GM18909 (cell line): ENCODE data around the gene RBM47.
"Not testable (repeated sequence)": the region's sequence is repeated elsewhere in the genome, so short reads cannot be mapped to it uniquely, and the experiment has no call there.

Source experiments
- ATAC-seq: cut with Tn5 transposase; IDR thresholded peaks from one replicate; pipeline ENCODE4 v1.9.1; 2021; ENCODE audit warnings: mild to moderate bottlenecking; ENCODE audit not compliant: unreplicated experiment, poor library complexity

The RBM47 gene

DNA sequence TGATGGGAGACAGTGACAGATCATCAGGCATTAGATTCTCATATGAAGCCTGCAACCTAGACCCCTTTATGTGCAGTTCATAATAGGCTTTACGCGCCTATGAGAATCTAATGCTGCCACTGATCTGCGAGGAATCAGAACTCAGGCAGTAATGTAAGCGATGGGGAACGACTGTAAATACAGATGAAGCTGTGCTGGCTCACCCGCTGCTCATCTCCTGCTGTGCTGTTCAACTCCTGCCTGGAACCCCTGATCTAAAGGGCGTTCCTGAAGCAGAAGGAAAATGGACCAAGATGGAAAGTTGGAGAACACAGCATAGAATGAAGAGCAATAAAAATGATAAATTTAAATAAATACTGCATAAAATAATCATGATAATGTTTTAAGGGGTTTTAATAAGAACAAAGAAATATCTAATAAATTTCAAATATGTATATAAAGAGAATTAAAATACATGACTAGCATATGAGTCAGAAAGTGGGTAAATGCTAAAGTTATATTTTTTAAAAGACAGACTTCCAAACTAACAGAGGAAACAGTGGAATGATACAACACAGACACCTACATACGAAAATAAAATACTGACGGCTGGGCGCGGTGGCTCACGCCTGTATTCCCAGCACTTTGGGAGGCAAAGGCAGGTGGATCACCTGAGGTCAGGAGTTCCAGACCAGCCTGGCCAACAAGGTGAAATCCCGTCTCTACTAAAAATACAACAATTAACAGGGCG lies 59.2 kb downstream of the RBM47 start:
- no peak for ATAC-seq

DNA sequence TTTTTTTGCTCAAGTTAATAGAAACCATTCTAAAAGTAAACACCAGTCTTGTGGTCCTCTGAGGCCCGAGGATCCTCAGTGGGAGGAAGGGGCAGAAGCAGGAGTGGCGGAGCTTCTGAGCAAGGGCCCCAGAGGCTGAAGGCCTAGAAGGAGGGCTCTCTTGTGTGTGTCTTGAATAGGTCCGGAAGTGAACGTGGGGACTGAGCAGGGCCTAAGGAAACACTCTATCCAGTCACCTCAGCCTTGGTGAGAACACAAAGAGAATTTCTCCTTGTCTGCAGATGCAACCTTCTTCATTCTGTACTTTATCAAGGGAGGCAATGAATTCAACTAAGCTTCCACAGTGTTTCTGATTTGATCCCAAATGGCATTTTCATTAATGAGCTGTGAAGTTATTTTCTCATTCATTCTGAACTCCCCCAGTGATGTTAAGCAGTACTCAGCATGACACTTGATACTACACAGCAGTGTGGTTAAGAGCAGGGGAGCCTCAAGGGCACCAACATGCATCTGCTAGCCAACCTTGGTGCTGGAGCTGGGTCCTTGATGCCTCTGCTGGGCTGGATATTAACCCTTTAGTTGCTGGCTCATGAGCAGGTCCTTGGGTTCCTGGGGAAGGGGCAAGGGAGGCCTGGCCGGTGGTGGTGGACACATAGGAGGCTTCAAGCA lies 64.7 kb downstream of the RBM47 start:
- no peak for ATAC-seq

DNA sequence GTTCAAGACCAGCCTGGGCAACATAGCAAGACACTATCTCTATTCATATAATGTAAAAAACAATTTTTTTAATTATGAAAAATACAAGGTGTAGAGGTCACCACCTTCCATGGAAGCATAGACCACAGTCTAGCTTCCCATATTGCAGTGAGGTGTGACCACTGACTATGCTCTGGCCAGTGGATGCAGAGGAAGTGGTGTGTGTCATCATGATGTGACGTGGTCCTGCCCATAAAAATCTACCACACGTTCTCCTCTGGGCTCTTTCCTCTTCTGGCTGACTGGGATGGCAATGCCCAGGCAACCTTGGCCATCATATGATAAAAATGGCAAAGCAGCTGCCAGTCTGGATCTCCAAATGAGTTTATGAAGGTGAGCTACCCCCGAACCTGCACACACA lies 65.7 kb downstream of the RBM47 start:
- no peak for ATAC-seq

DNA sequence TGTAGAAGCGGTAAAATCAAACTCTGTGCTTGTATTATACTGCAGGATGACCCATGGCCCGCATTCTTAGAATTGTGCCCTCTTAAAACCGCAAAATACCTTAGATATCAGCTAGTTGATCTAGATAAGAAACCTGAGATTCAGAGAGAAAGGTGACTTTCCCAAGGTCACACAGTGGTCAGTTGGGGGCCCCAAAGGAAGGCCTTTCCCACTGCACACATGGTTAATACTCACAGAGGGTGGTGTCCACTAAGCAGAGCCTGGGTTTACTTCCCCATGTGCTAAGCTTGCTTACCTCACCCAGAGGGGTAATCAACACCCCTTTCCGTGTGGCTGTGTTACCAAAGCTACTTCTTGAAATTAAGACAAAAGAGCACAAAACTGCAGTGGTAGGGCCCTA lies 66.3 kb downstream of the RBM47 start:
- ATAC-seq, result no peak

DNA sequence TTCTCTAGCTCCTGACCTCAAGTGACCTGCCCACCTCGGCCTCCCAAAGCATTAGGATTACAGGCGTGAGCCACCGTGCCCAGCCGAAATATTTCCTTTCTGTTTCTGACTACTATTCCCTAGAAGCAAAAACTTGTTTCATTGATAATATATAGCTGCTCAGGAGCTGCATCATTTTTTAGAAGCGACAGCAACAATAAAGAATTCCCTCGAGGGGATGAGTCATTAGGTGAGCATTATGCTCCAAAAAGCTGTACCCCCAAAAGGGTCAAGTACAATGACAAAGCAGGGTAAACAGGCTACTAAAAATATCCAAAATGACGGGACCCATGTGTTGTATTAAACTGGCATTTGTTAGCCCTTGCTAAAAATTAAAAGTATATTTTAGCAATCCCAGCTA lies 67.0 kb downstream of the RBM47 start:
- ATAC-seq, result no peak

DNA sequence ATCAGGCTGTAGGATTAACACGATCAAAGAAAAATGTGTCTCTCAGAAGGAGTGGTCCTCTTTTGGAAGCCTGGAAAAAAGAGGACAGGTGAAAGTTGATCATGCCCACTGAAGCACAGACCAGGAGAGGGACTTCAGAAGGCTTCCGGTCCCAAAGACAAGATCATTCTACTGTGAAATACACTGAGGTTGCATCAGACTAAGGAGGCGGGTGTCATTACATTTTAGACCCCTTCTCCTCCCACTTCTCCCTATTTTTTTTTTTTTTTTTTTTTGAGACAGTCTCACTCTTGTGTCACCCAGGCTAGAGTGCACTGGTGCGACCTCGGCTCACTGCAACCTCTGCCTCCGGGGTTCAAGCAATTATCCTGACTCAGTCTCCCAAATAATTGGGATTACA lies 67.5 kb downstream of the RBM47 start:
- no peak for ATAC-seq

DNA sequence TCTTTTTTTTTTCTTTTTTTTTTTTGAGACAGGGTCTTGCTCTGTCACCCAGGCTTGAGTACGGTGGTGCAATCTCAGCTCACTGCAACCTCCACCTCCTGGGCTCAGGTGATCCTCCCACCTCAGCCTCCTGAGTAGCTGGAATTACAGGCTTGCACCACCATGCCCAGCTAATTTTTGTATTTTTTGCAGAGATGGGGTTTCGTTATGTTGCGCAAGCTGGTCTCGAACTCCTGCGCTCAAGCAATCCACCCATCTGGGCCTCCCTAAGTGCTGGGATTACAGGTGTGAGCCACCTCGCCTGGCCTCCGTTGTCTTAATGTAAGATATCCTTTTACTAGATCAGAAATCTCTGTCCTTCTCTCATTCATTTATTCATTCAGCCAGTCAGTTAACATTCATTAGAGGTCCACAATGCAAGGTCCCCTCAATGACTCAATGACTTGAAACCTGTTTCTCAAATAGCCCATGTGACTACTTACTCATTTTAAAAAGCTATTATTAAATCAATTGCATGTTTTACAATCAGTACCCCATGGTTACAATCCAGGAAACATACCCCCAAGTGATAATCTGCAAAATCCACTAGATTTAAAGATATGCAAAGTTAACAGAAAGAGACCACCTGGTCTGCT lies 68.0 kb downstream of the RBM47 start:
- ATAC-seq, result not testable (repeated sequence)

DNA sequence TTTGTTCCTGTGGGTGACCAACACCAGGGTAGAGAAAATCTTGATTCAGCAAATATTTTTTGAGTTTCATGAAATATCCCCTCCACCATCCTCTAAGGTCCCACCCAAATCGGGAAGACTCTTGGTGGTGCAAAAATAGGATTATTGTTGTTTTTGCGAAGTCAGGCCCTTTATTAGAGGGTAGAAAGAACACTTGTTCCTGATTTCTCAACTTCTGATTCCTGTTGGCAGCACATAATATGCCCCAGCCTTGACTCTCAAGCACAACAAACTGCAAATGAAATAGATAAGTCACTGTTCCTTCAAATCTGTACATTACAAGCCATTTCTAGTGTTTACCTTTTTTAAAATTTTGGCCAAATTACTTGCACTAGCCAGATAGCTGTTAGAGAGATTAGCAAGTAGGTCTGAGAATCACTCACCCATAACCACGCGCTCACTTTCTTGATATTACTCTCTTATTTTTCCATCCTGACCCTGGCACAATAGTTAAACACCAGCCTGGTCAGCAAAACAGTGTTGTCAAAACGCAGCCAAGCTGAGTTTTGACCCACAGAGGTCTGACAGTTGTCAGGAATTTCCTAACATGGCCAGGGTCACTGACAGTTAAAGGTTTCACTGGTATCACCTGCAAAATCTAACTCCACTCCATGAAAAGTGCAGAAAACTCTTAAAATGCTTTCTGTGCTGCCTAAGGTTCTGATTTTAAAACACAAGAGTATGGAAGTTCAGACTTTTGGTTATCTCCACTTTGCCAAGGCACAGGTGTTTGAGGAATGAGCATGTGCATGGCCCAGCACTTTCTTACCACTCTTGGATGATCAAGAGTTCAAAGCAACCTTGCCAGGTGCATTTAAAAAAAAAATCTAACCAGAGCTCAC lies 69.8 kb downstream of the RBM47 start:
- ATAC-seq, result peak; percentile 73

DNA sequence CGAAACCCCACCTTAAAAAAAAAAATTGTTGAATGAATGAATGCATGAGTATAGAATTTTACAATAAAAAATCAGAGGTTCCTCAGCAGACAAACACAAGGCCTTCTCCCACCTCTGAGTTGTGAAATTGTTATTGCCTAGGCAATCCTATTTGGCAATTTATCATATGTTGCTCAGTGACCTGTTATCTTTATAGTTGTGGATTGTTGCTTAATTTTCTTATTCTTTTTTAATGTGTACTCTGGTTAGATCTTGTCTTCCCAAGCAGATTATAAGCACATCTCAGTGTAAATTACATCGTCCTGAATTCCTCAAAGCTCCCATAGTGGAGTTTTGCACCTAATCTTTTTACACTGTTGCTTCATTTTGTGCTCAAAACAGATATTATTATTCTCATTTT lies 71.9 kb downstream of the RBM47 start:
- ATAC-seq, result no peak

DNA sequence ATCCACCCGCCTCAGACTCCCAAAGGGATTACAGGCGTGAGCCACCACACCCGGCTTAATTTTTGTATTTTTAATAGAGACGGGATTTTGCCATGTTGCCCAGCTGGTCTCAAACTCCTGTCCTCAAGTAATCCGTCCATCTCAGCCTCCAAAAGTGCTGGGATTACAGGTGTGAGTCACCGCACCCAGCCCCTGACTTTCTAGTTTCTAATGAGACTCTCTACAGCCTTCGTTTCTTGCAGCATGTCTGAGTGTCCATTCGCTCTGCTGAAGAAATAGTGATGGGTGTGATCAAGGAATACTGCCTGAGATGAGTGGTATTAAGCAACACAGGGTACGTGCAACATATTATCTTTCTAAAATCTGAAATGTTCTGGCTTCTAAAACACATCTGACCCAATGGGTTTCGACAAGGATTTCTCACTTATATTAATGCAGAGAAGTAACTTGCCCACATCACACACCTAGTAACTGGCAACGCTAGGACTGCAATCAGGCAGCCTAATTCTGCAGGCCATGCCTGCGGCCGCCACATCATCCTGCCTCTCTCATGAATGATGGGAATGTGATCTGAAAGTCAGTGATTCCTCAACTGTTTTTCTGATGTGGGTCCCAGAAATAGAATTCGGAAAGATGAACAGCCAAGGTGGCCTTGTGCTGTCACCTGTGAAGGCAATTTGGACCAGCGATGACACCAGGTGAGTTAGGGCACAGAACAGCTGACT lies 74.3 kb downstream of the RBM47 start:
- ATAC-seq, result no peak

DNA sequence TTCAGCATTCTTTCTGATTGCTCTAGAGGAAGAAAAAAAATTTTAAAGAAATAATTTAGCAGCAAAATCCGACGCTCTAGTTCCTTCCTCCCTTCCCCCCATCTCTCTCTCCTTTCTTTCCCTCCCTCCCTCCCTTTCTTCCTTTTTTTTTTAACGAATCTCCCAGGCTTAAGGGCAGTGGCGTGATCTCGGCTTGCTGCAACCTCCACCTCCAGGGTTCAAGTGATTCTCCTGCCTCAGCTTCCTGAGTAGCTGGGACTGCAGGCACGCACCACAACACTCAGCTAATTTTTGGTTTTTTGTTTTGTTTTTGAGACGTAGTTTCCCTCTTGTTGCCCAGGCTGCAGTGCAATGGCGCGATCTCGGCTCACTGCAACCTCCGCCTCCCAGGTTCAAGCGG lies 75.0 kb downstream of the RBM47 start:
- not testable (repeated sequence) for ATAC-seq

DNA sequence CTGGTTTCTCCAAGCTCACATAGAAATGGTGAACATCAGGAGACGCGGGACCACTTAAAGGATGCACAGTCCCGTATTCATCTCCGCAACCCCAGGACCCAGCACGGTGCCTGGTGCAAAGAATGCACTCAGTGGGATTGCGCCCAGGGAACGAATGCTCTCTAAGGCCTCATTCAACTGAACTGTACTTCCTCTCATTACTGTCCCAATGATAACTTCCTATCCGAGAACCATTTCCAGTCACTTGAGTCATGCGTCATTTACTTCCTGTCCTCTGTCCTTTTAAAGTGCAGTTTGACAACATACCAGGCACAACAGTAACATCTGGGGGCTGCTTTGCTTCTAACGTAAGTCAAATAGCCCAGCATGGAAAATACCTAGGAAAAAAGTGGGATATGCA lies 75.7 kb downstream of the RBM47 start:
- no peak for ATAC-seq

DNA sequence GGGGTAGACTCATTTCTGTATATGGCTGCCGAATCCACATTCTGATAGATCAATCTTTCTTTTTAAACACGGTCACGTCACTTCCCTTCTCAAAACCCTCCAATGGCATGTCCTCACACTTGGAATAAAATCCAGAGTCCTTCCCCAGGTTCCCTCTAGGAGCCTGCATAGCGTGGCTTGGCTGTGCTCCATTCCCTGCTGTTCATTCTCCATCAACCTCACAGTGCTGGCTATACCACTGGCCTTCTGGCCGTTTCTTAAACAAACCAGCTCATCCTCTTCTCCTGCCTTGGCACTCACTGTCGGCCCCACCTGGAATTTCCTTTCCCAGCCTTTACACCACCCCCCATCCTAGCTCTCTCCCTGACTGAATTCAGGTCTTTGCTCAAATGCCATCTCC lies 77.1 kb downstream of the RBM47 start:
- ATAC-seq, result no peak

DNA sequence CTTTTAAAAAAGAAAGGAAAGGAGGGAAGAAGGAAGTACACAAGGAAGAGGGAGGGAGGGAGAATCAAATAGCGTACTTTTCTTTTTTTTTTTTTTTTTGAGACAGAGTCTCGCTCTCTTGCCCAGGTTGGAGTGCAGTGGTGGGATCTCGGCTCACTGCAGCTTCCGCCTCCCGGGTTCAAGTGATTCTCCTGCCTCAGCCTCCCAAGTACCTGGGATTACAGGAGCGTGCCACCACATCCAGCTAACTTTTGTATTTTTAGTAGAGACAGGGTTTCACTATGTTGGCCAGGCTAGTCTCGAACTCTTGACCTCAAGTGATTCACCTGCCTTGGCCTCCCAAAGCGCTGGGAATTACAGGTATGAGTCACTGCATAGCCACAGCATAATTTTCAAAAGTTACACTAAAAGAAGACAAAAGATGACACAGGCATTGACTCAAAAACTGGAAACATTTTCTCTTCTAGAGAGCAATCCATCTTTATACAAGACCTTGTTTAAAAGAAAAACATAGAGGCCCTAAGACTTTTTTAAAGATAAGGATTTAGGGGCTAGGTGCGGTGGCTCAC lies 78.0 kb downstream of the RBM47 start:
- not testable (repeated sequence) for ATAC-seq

DNA sequence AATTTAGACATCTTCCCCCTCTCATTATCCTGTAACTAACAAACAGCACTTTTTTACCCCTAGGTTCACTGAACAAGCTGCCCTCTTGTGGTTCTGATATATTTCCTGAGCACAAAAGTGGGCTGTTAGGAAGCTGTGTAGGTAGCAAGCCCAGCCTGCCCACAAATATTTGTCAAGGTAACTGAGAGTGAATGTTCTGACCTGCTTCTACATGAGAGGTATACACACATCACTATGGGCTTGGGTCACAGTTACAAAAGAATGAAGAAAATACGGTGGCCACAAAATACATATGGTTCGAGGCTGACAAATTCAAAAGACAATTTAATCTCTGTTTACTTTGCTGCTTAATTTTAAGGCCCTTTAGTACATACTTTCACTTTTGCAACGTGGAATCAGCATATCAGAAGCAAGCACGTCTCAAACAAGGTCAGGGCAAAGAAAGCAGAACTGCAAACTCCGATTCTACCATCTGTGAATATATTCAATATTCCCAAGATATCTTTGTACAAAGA lies 78.7 kb downstream of the RBM47 start:
- ATAC-seq, result peak; percentile 87

DNA sequence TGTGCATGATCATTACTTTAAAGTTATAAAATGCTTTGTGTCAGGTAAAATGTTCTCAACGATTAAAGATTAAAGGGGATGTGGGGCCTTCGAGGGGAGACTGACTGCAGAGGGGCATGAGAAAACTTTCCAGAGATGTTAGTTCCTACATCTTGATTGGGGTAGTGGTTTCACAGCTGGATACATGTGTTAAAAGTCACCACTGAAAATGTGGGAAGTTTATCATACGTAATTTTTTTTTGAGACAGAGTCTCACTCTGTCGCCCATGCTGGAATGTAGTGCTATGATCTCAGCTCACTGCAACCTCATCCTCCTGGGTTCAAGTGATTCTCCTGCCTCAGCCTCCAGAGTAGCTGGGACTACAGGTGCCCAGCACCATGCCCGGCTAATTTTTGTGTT lies 79.5 kb downstream of the RBM47 start:
- ATAC-seq, result no peak

DNA sequence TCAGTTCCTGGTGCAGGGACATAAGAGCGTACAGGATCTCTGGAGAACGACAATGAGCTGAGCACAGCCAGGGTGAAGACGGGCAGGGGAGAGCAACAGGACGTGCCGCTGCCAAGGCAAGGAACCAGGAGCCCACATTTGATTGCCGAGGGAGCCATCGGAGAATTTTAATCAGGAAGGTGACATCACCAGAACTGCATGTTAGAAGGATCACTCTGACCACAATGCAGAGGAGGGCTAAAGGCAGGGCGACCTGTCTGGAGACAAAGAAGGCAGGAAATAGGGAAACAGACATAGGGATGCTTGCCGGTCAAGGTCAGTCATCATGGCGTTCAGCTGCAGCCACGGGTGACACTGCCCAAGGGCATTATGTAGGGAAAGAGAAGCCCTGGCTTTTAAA lies 81.4 kb downstream of the RBM47 start:
- ATAC-seq, result no peak

DNA sequence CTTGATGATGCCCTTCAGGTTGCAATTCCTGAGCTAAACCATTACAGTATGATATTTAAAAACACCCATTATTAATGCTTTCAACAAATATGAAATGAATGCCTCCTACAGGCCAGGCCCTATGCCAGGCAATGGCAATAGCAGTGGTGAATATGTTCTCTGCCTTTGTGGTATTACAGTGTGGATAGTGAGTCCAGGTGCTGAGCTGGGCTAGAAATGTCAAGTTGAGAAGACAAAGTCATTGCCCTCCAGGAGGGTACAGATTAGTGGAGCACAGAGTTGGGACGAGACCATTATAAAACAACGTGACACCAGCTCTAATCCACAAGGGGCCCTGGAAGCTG lies 81.9 kb downstream of the RBM47 start:
- no peak for ATAC-seq

DNA sequence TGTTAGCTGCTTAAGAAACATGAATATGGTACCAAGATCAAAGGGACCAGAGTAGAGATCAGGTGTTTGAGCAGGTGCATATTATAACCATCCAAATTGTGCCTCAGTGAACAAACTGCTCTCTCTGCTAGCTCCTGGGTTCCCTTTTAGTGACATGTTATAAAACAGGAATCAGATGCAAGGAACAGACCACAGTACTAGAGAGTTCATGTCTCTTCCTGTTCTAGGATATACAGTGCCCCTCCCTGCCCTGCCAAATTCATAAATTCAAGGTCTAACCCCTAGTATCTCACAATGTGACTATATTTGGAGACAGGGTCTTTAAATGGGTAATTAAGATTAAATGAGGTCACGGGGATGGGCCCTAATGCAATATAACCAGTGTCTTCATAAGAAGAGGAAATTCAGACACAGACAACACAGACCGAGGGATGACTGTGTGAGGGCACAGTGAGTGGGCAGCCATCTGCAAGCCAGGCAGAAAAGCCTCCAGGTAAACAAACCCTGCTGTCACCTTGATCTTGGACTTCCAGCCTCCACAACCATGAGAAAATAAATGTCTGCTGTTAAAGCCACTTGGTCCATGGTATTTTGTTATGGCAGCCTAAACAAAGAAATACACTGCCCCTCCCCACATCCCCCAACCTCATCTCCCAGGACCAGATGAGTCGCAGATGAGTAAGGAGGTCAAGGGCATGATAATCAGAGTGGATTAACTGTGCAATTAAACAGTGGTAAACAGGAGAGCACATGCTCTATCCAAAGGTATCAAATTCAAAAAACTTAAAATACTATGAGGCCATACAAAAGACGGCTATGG lies 82.5 kb downstream of the RBM47 start:
- no peak for ATAC-seq
